ENCODE results near the gene OPN1SW.

The OPN1SW gene

GRCh38 chr7:128731184-128731583, 44.4 kb downstream of the OPN1SW start:
- DNase-seq: no peak

- no peak for DNase-seq
Measured at GRCh38 chr7:128729494-128729893, 46.1 kb downstream of the OPN1SW start.

- no peak for DNase-seq
Measured at GRCh38 chr7:128728598-128728997, 47.0 kb downstream of the OPN1SW start.

DNA sequence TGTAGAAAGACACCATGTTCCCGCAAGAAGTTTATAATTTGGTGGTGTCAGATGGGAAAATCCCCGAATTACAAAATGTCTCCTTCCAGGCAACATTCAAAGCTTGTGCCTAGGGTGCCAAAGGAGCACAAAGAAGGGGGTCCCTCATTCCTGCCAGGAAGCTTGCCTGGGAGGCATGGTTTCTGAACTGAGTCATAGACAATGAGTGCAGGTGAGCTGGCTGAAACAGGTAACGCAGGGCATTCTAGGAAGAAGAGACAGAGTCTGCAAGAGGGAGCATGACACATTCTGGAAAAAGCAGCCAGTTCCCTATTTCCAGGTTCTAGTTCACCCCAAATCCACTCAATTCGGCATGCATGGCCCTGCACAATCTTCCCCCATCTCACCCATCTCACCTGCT, 48.4 kb downstream of the OPN1SW start:
- DNase-seq: no peak

DNA sequence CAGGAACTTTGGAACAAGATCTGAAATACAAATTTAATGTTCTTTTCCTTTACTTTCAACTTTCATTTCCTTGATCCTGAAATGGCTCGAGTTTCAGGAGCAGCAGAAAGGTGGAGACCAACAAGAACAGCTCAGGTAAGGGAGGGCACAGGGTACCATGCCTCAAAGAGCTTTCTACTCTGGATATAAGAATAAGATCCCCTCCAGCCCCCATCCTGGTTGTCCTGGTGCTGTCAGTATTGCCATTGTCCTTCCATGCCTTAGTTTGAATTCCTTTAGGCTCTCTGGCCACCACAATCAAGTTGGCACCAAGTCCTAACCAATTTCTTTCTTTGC, 48.9 kb downstream of the OPN1SW start:
- no peak for DNase-seq

DNA sequence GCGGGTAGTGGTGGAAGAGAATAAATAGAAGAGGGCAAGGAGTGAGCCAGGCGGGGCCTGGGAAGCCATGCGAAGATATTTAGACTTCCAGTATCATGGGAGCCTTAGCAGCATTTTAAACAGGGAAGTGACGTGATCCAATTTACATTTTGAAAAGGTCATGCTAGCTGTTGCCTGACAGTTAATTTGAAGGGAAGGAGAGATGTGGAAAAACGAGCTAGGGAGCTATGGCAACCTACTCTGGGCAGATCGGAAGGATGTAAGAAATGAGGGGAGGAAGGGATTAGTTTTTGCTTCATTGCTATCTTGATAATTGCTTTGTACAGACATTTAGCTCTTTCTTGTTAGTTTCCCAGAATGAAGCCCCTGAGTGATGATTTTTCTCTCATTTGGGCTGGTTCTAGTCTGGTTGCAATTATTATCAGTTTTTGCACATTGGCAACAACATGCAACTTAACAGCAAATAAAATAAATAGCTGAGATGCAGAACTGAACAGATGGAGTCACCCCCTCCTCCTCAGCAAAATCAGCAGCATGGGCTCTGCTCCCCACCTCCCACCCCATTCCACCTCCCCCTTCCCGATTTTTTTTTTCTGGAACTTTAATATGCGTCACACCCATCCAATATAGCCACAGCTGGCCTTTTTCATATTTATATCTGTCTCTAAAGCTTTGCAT, 49.4 kb downstream of the OPN1SW start:
- DNase-seq: no peak

- no peak for DNase-seq
Measured at GRCh38 chr7:128725531-128725930, 50.1 kb downstream of the OPN1SW start.

- DNase-seq: no peak
Measured at GRCh38 chr7:128724743-128725142, 50.9 kb downstream of the OPN1SW start.
